ENCODE results near the gene RYR3.
"Not testable (repeated sequence)": the region's sequence is repeated elsewhere in the genome, so short reads cannot be mapped to it uniquely, and the experiment has no call there.

- TF ChIP-seq CTCF (conservative IDR thresholded peaks at IDR 0.05 in 1 of 2, IDR thresholded peaks at IDR 0.05 in 1 of 2; ENCODE audit: extremely low read depth in 1 of 2, insufficient read depth in 1 of 2, low read depth in 1 of 2, low read length in 2 of 2); EZH2 (IDR thresholded peaks at IDR 0.05; ENCODE audit: borderline replicate concordance, low read length): not testable (repeated sequence)
These were observed 287.6 kb downstream of the RYR3 start for GRCh38 chr15:33598382-33598781.
